Neural cell (in vitro differentiated cells): Measurements from ENCODE around the gene SORD. TPM values are rescaled to one million over a fixed set of nuclear protein-coding genes. Genes with fewer than 3 reads are reported as not detected.

Experiments used
- H2AFZ ChIP-seq: fragments of 200-600, 300-800 bp; sonication (generic), shearing (Covaris generic); 2 replicates; pipeline ENCODE4 v1.6.0; 2014; ENCODE audit warnings: low read depth, mild to moderate bottlenecking, antibody characterized with exemption, low read length, moderate library complexity
- H3F3A ChIP-seq: fragments of 200-600 bp; shearing (Covaris generic); 2 replicates; pipeline ENCODE4 v1.6.1; 2016; ENCODE audit warnings: mild to moderate bottlenecking, moderate library complexity, mixed read lengths, antibody characterized with exemption, low read length; ENCODE audit not compliant: insufficient read depth, poor library complexity, severe bottlenecking
- H3K27ac ChIP-seq: fragments of 200-600, 300-800 bp; sonication (generic), shearing (Covaris generic); 2 replicates; pipeline ENCODE4 v1.5.1; 2014; ENCODE audit warnings: mild to moderate bottlenecking, low read length, moderate library complexity
- H3K27me3 ChIP-seq: fragments of 300-800, 200-600 bp; sonication (generic), shearing (Covaris generic); 2 replicates; pipeline ENCODE4 v1.6.0; 2014; ENCODE audit warnings: mild to moderate bottlenecking, low read depth, low read length, moderate library complexity; ENCODE audit not compliant: insufficient read depth
- H3K36me3 ChIP-seq: fragments of 300-800, 200-600 bp; sonication (generic), shearing (Covaris generic); 2 replicates; pipeline ENCODE4 v1.5.1; 2014; ENCODE audit warnings: mild to moderate bottlenecking, antibody characterized with exemption, low read length, moderate library complexity; ENCODE audit not compliant: insufficient read depth
- H3K4me2 ChIP-seq: fragments of 300-800, 200-600 bp; sonication (generic), shearing (Covaris generic); 2 replicates; pipeline ENCODE4 v1.6.0; 2014; ENCODE audit warnings: mild to moderate bottlenecking, low read length
- H3K4me3 ChIP-seq: fragments of 300-800, 200-600 bp; sonication (generic), shearing (Covaris generic); 2 replicates; pipeline ENCODE4 v1.5.1; 2014; ENCODE audit warnings: mild to moderate bottlenecking, low read length, moderate library complexity
- H3K79me2 ChIP-seq: fragments of 200-600 bp; shearing (Covaris generic); replicated peaks from 2 replicates; pipeline ENCODE4 v1.6.0; 2014; ENCODE audit warnings: mild to moderate bottlenecking, low read length, moderate library complexity; ENCODE audit not compliant: insufficient read depth
- H3K9ac ChIP-seq: fragments of 300-800, 200-600 bp; sonication (generic), shearing (Covaris generic); 2 replicates; pipeline ENCODE4 v1.6.1; 2016; ENCODE audit warnings: mild to moderate bottlenecking, low read length, mixed read lengths
- H3K9me2 ChIP-seq: fragments of 200-600 bp; shearing (Covaris generic); 2 replicates; pipeline ENCODE4 v1.6.1; 2016; ENCODE audit warnings: mild to moderate bottlenecking, low read length, mixed read lengths; ENCODE audit not compliant: insufficient read depth
- H3K9me3 ChIP-seq: fragments of 200-600, 300-800 bp; sonication (generic), shearing (Covaris generic); 2 replicates; pipeline ENCODE4 v1.6.1; 2016; ENCODE audit warnings: mild to moderate bottlenecking, mixed run types, low read length, moderate library complexity, mixed read lengths
- H4K20me1 ChIP-seq: fragments of 200-600 bp; shearing (Covaris generic); 2 replicates; pipeline ENCODE4 v1.6.1; 2016; ENCODE audit warnings: mild to moderate bottlenecking, mixed run types; ENCODE audit not compliant: insufficient read depth
- EP300 ChIP-seq: fragments of 450-650 bp; conservative IDR thresholded peaks from 2 replicates; pipeline ENCODE4 v1.6.1; 2014; ENCODE audit warnings: antibody characterized with exemption, mild to moderate bottlenecking, moderate library complexity; ENCODE audit not compliant: poor library complexity, severe bottlenecking
- EZH2 ChIP-seq: fragments of 200-600, 300-800 bp; shearing (Covaris generic), sonication (generic); IDR thresholded peaks from 2 replicates; pipeline ENCODE4 v1.6.1; 2014; ENCODE audit warnings: antibody characterized with exemption, low read length, borderline replicate concordance, mild to moderate bottlenecking; ENCODE audit not compliant: insufficient read depth, poor library complexity, severe bottlenecking
- MXI1 ChIP-seq: fragments of 450-650 bp; conservative IDR thresholded peaks from 2 replicates; pipeline ENCODE4 v1.6.1; 2014; ENCODE audit warnings: antibody characterized with exemption, mild to moderate bottlenecking; ENCODE audit not compliant: poor library complexity, severe bottlenecking
- POLR2AphosphoS5 ChIP-seq: IDR thresholded peaks from 2 replicates; pipeline ENCODE4 v1.6.1; 2012
- RAD21 ChIP-seq: fragments of 450-650 bp; conservative IDR thresholded peaks from 2 replicates; pipeline ENCODE4 v1.6.1; 2014; ENCODE audit warnings: antibody characterized with exemption, mild to moderate bottlenecking, moderate library complexity
- SMC3 ChIP-seq: fragments of 450-650 bp; conservative IDR thresholded peaks from 2 replicates; pipeline ENCODE4 v1.6.1; 2014; ENCODE audit warnings: antibody characterized with exemption, mild to moderate bottlenecking, moderate library complexity; ENCODE audit not compliant: poor library complexity
- TAF1 ChIP-seq: IDR thresholded peaks from 2 replicates; pipeline ENCODE4 v1.6.1; 2012; ENCODE audit warnings: low read depth
- polyA plus RNA-seq: library from polyadenylated mRNA; depleted of rRNA; stranded (reverse); fragments of >200 nt; gene quantifications from 2 replicates; pipeline ENCODE4 v1.2.3, GENCODE V29; 2014
- TF ChIP-seq, protein P1 (sequence below): fragments of 450-650 bp; IDR thresholded peaks from 2 replicates; pipeline ENCODE4 v1.5.1; 2014; ENCODE audit warnings: antibody characterized with exemption, mild to moderate bottlenecking, moderate library complexity; ENCODE audit not compliant: poor library complexity, severe bottlenecking
- TF ChIP-seq, protein P2 (sequence below): IDR thresholded peaks from 2 replicates; pipeline ENCODE4 v1.6.1; 2012; ENCODE audit warnings: borderline replicate concordance

The SORD gene
- polyA plus RNA-seq, 1 donor from 2014 or later: 17.7 TPM

DNA sequence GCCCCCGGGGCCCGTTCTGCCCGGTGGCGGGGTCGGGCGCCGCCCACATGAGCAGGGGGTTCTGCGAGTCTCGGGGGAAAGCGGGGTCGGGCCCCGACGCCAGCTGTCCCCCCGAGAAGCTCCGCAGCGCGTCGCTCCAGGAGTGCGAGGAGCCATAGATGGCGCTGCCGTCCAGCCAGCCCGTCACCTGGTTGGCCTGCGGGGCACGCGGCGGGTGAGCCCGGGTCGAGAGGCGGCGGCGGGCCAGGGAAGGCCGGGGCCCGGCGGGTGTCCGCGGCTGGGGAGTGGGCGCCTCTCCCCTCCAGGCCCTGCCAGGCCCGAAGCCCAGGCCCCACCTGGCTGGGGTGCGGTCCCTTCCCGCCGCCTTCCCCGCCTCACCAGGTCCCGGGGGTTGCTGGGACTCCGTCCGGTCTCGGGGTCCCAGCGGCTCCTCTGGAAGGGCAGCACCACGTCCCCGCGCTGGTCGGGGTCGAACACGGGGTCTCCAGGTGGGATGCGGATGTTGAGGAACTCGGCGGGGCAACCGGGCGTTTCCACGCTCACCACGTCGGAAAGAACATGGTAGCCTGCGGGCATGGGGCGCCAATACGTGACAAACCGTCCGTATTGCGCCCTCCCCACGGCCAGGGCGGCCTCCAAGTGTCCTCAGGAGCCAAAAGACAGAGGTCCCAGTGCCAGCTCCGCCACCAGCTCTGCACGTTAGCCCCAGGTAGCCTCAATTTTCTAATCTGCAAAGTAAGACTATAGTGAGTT lies 88.6 kb downstream of the SORD start:
- TF ChIP-seq TAF1: no peak
- TF ChIP-seq, protein P1, sequence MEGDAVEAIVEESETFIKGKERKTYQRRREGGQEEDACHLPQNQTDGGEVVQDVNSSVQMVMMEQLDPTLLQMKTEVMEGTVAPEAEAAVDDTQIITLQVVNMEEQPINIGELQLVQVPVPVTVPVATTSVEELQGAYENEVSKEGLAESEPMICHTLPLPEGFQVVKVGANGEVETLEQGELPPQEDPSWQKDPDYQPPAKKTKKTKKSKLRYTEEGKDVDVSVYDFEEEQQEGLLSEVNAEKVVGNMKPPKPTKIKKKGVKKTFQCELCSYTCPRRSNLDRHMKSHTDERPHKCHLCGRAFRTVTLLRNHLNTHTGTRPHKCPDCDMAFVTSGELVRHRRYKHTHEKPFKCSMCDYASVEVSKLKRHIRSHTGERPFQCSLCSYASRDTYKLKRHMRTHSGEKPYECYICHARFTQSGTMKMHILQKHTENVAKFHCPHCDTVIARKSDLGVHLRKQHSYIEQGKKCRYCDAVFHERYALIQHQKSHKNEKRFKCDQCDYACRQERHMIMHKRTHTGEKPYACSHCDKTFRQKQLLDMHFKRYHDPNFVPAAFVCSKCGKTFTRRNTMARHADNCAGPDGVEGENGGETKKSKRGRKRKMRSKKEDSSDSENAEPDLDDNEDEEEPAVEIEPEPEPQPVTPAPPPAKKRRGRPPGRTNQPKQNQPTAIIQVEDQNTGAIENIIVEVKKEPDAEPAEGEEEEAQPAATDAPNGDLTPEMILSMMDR: no peak
- TF ChIP-seq EP300: no peak
- TF ChIP-seq, protein P2, sequence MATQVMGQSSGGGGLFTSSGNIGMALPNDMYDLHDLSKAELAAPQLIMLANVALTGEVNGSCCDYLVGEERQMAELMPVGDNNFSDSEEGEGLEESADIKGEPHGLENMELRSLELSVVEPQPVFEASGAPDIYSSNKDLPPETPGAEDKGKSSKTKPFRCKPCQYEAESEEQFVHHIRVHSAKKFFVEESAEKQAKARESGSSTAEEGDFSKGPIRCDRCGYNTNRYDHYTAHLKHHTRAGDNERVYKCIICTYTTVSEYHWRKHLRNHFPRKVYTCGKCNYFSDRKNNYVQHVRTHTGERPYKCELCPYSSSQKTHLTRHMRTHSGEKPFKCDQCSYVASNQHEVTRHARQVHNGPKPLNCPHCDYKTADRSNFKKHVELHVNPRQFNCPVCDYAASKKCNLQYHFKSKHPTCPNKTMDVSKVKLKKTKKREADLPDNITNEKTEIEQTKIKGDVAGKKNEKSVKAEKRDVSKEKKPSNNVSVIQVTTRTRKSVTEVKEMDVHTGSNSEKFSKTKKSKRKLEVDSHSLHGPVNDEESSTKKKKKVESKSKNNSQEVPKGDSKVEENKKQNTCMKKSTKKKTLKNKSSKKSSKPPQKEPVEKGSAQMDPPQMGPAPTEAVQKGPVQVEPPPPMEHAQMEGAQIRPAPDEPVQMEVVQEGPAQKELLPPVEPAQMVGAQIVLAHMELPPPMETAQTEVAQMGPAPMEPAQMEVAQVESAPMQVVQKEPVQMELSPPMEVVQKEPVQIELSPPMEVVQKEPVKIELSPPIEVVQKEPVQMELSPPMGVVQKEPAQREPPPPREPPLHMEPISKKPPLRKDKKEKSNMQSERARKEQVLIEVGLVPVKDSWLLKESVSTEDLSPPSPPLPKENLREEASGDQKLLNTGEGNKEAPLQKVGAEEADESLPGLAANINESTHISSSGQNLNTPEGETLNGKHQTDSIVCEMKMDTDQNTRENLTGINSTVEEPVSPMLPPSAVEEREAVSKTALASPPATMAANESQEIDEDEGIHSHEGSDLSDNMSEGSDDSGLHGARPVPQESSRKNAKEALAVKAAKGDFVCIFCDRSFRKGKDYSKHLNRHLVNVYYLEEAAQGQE: no peak
- no peak for TF ChIP-seq RAD21
- no peak for TF ChIP-seq POLR2AphosphoS5
- TF ChIP-seq MXI1: no peak
- TF ChIP-seq EZH2: no peak
- TF ChIP-seq SMC3: no peak
- H3K4me2 ChIP-seq: no peak overlapping the region
- H3K27ac ChIP-seq: no peak overlapping the region
- no peaks in the 10 kb centered on the region for H3K79me2 ChIP-seq
- H3K9ac ChIP-seq: no peak overlapping the region
- H3K9me3 ChIP-seq: no peaks in the 10 kb centered on the region
- no peaks in the 10 kb centered on the region for H3K36me3 ChIP-seq
- no peaks in the 10 kb centered on the region for H3F3A ChIP-seq
- H3K27me3 ChIP-seq: peaks cover 76% of the 10 kb centered on the region
- no peak overlapping the region for H2AFZ ChIP-seq
- no peaks in the 10 kb centered on the region for H4K20me1 ChIP-seq
- no peaks in the 10 kb centered on the region for H3K9me2 ChIP-seq
- H3K4me3 ChIP-seq: no peak overlapping the region

DNA sequence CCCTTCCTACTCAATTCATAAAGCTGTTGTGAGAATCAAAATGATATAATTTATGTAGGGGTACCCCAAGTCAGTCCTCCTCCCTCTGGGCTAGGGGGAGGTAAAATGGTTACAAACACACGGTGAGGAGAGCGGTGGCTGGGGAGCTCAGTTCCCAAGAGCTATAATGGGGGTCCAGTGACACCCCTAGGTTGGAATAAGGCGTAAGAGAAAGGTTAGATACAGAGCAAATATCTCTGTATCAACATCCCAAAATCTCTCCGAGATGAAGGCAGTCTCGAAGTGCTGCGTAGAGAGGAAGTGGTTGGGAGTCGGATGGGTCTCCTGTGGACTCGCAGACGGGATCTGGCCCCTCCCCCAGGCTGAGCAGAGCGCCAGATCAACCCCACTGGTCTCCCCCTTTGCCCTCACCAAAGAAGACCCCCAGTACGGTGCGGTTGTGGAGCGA lies 89.2 kb downstream of the SORD start:
- no peak overlapping the region for H2AFZ ChIP-seq
- no peak overlapping the region for H3K27ac ChIP-seq
- peaks cover 82% of the 10 kb centered on the region for H3K27me3 ChIP-seq
- H3K9me2 ChIP-seq: no peaks in the 10 kb centered on the region
- H3K9me3 ChIP-seq: no peaks in the 10 kb centered on the region
- H3K9ac ChIP-seq: no peak overlapping the region
- H3K79me2 ChIP-seq: no peaks in the 10 kb centered on the region
- peak overlapping the region; percentile 19 for H3K4me2 ChIP-seq
- peak overlapping the region; percentile 60 for H3K4me3 ChIP-seq
- TF ChIP-seq, protein P2: no peak
- TF ChIP-seq EP300 (no peak), POLR2AphosphoS5 (peak; percentile 48)
- no peaks in the 10 kb centered on the region for H3F3A ChIP-seq
- H4K20me1 ChIP-seq: no peaks in the 10 kb centered on the region
- H3K36me3 ChIP-seq: no peaks in the 10 kb centered on the region
